Gastrocnemius medialis (tissue), 4 donors: ENCODE measurements around the gene SH2D1B.

Experiments used
- CTCF ChIP-seq, 5 experiments: fragments of 450-650 bp in 3 of 5; fragments of 200-600 bp in 2 of 5; sonication (generic) in 2 of 5; IDR thresholded peaks in 4 of 5; conservative IDR thresholded peaks in 1 of 5; 1 replicate in 4 of 5; 2 replicates in 1 of 5; pipeline ENCODE4 v1.5.1; 2016 to 2019; ENCODE audit warnings: antibody characterized with exemption in 5 of 5, mild to moderate bottlenecking in 3 of 5, moderate library complexity in 3 of 5
- POLR2A ChIP-seq, 2 donors: fragments of 450-650 bp; IDR thresholded peaks; one replicate each; pipeline ENCODE4 v1.6.1; 2017; ENCODE audit warnings: antibody characterized with exemption in 2 of 2, mild to moderate bottlenecking in 2 of 2, moderate library complexity in 2 of 2

- TF ChIP-seq POLR2A (IDR thresholded peaks at IDR 0.05) = no peak
- TF ChIP-seq CTCF (IDR thresholded peaks at IDR 0.05 in 4 of 5, conservative IDR thresholded peaks at IDR 0.05 in 1 of 5) = no peak
These were observed 5.0 kb upstream of the SH2D1B start for GRCh38 chr1:162416909-162417308.
